IMR-90 (cell line): Measurements from ENCODE around the gene SH3BP4. TPM values are rescaled to one million over a fixed set of nuclear protein-coding genes. Genes with fewer than 3 reads are reported as not detected.

Experiments
- ATAC-seq: fragments of 200-7000 bp; cut with Tn5 transposase; 2 replicates; pipeline ENCODE4 v1.9.1; 2020; ENCODE audit warnings: low read depth, mild to moderate bottlenecking, moderate library complexity
- BruUV-seq: library from RNA; stranded (reverse); fragments of 400-500 nt; replicated peaks from 2 replicates; lab custom pipeline; 2021; lab: Mats Ljungman, UMichigan
- CTCF ChIA-PET: fragments of 300-600 bp; formaldehyde crosslinking; extraction: SDS; loops from one replicate; lab custom pipeline; 2021; ENCODE audit warnings: antibody characterized with exemption; lab: Yijun Ruan, JAX
- POLR2A ChIA-PET: fragments of 300-600 bp; sonication (Branson Sonifier 250); formaldehyde crosslinking; loops from one replicate; lab custom pipeline; 2022; ENCODE audit warnings: antibody characterized with exemption; ENCODE audit not compliant: unreplicated experiment; lab: Charles Lee
- DNase-seq: peaks from one replicate; pipeline ENCODE4 v3.0.0; 2013
- H2AFZ ChIP-seq: replicated peaks from 2 replicates; pipeline ENCODE3; 2013; ENCODE audit warnings: low read length, mild to moderate bottlenecking; ENCODE audit not compliant: poor library complexity
- H2AK5ac ChIP-seq: 2 replicates; pipeline ENCODE4 v1.6.1; 2013; ENCODE audit warnings: low read depth, low read length, inconsistent platforms
- H2AK9ac ChIP-seq: replicated peaks from 2 replicates; pipeline ENCODE3; 2013; ENCODE audit warnings: mild to moderate bottlenecking, low read depth, low read length, moderate library complexity; ENCODE audit not compliant: poor library complexity
- H2BK120ac ChIP-seq: 2 replicates; pipeline ENCODE4 v1.6.1; 2013; ENCODE audit warnings: low read depth, low read length, inconsistent platforms
- H2BK15ac ChIP-seq: 3 replicates; pipeline ENCODE4 v1.6.1; 2013; ENCODE audit warnings: low read depth, low read length, inconsistent platforms
- H2BK20ac ChIP-seq: 2 replicates; pipeline ENCODE4 v1.6.1; 2013; ENCODE audit warnings: low read depth, mild to moderate bottlenecking, inconsistent platforms, low read length, moderate library complexity
- H2BK5ac ChIP-seq: 2 replicates; pipeline ENCODE4 v1.6.1; 2013; ENCODE audit warnings: mild to moderate bottlenecking, low read depth, low read length, inconsistent platforms; ENCODE audit not compliant: poor library complexity, severe bottlenecking
- H3K14ac ChIP-seq: replicated peaks from 2 replicates; pipeline ENCODE4 v1.6.1; 2013; ENCODE audit warnings: low read depth, low read length, inconsistent platforms
- H3K18ac ChIP-seq: 2 replicates; pipeline ENCODE4 v1.6.1; 2013; ENCODE audit warnings: low read depth, low read length, control low read depth
- H3K23ac ChIP-seq: 2 replicates; pipeline ENCODE4 v1.6.1; 2013; ENCODE audit warnings: low read depth, low read length, inconsistent platforms
- H3K27ac ChIP-seq: 2 replicates; pipeline ENCODE4 v1.5.1; 2013; ENCODE audit warnings: mild to moderate bottlenecking, control low read depth, low read length; ENCODE audit not compliant: insufficient read depth
- H3K27me3 ChIP-seq: 2 replicates; pipeline ENCODE4 v1.6.1; 2013; ENCODE audit warnings: low read length; ENCODE audit not compliant: control insufficient read depth, insufficient read depth
- H3K36me3 ChIP-seq: 2 replicates; pipeline ENCODE4 v1.6.1; 2013; ENCODE audit warnings: low read length, mixed read lengths; ENCODE audit not compliant: control insufficient read depth, insufficient read depth
- H3K4ac ChIP-seq: 2 replicates; pipeline ENCODE4 v1.6.1; 2013; ENCODE audit warnings: low read depth, low read length, inconsistent platforms
- H3K4me1 ChIP-seq: 2 replicates; pipeline ENCODE4 v1.6.1; 2013; ENCODE audit warnings: low read length, mixed read lengths; ENCODE audit not compliant: control insufficient read depth, insufficient read depth
- H3K4me2 ChIP-seq: 2 replicates; pipeline ENCODE4 v1.6.1; 2013; ENCODE audit warnings: low read depth, mild to moderate bottlenecking, control low read depth, low read length, moderate library complexity
- H3K4me3 ChIP-seq: 2 replicates; pipeline ENCODE4 v1.5.1; 2013; ENCODE audit warnings: low read depth, mild to moderate bottlenecking, control low read depth, low read length, moderate library complexity; ENCODE audit not compliant: insufficient read depth
- H3K56ac ChIP-seq: 2 replicates; pipeline ENCODE4 v1.6.1; 2013; ENCODE audit warnings: low read length, inconsistent platforms; ENCODE audit not compliant: insufficient read depth; ENCODE audit errors: extremely low read depth
- H3K79me1 ChIP-seq, 2 experiments: 2 replicates each; pipeline ENCODE4 v1.6.1; 2013; ENCODE audit warnings: low read length in 2 of 2, inconsistent platforms in 1 of 2, low read depth in 1 of 2
- H3K9ac ChIP-seq: 2 replicates; pipeline ENCODE4 v1.6.1; 2013; ENCODE audit warnings: low read depth, low read length, control low read depth
- H3K9me1 ChIP-seq: 2 replicates; pipeline ENCODE4 v1.6.1; 2013; ENCODE audit warnings: low read length, inconsistent platforms; ENCODE audit not compliant: insufficient read depth
- H3K9me3 ChIP-seq: 2 replicates; pipeline ENCODE4 v1.6.1; 2013; ENCODE audit warnings: low read length; ENCODE audit not compliant: control insufficient read depth, insufficient read depth
- H4K20me1 ChIP-seq: 2 replicates; pipeline ENCODE4 v1.6.1; 2013; ENCODE audit warnings: low read length, inconsistent platforms; ENCODE audit not compliant: insufficient read depth
- H4K5ac ChIP-seq: 2 replicates; pipeline ENCODE4 v1.6.1; 2013; ENCODE audit warnings: mild to moderate bottlenecking, low read depth, low read length, control low read depth
- H4K8ac ChIP-seq, 2 experiments: 2 replicates each; pipeline ENCODE4 v1.6.1; 2013; ENCODE audit warnings: low read depth in 2 of 2, low read length in 2 of 2, control low read depth in 1 of 2, inconsistent platforms in 1 of 2
- H4K91ac ChIP-seq: 2 replicates; pipeline ENCODE4 v1.6.1; 2013; ENCODE audit warnings: low read depth, low read length, inconsistent platforms; ENCODE audit not compliant: insufficient read depth
- BHLHE40 ChIP-seq: fragments of 150-350 bp; IDR thresholded peaks from 2 replicates; pipeline ENCODE4 v1.6.1; 2016; ENCODE audit warnings: mild to moderate bottlenecking, low read depth, low read length
- CEBPB ChIP-seq: IDR thresholded peaks from 2 replicates; pipeline ENCODE4 v1.6.1; 2012; ENCODE audit warnings: low read depth, low read length, improper control_type of control experiment
- CHD1 ChIP-seq: IDR thresholded peaks from 2 replicates; pipeline ENCODE4 v1.6.1; 2012; ENCODE audit warnings: low read depth, low read length, improper control_type of control experiment
- CTCF ChIP-seq: conservative IDR thresholded peaks from 2 replicates; pipeline ENCODE4 v1.5.1; 2012; ENCODE audit warnings: mild to moderate bottlenecking, low read depth, low read length, improper control_type of control experiment
- FOS ChIP-seq: fragments of 150-350 bp; IDR thresholded peaks from 2 replicates; pipeline ENCODE4 v1.6.1; 2016; ENCODE audit warnings: low read depth, low read length
- MXI1 ChIP-seq: IDR thresholded peaks from 2 replicates; pipeline ENCODE4 v1.6.1; 2012; ENCODE audit warnings: low read depth, mild to moderate bottlenecking, low read length, moderate library complexity, borderline replicate concordance
- RCOR1 ChIP-seq: IDR thresholded peaks from 2 replicates; pipeline ENCODE4 v1.6.1; 2012; ENCODE audit warnings: mild to moderate bottlenecking, low read length, improper control_type of control experiment; ENCODE audit not compliant: insufficient replicate concordance
- WGBS, 2 experiments: methylation state at CpG; one replicate each; pipeline versions ENCODE4 v1.1.5 to v1.1.7; 2013; ENCODE audit warnings: missing lambda C conversion rate in 2 of 2; ENCODE audit not compliant: insufficient read length in 1 of 2; ENCODE audit errors: extremely low coverage in 2 of 2; 5-methylcytosine and 5-hydroxymethylcytosine counted together
- dilution Hi-C: fragments of 300-500 bp; cut with HindIII; formaldehyde crosslinking; loops from one replicate; pipeline ENCODE4 v1.14.3; 2018; ENCODE audit warnings: low sequenced_read_pairs; ENCODE audit not compliant: unreplicated experiment
- in situ Hi-C: fragments of 300-500 bp; cut with MboI; formaldehyde crosslinking; loops from 3 replicates; pipeline ENCODE4 v1.14.3; 2019; ENCODE audit warnings: low sequenced_read_pairs, inconsistent platforms, mixed read lengths
- intact Hi-C: fragments of 100-400 bp; cut with micrococcal nuclease; formaldehyde crosslinking; loops from 2 replicates; pipeline ENCODE4 v1.10.0; 2022
- polyA plus RNA-seq, 3 experiments: library from polyadenylated mRNA; depleted of rRNA; stranded (reverse); fragments of >200 nt; gene quantifications; 2 replicates each; pipeline ENCODE4 v1.2.3, GENCODE V29; 2012; ENCODE audit warnings: low replicate concordance in 1 of 3
- total RNA-seq: library from RNA; depleted of rRNA; stranded (reverse); fragments of >200 nt; gene quantifications from 2 replicates; pipeline ENCODE4 v1.2.3, GENCODE V29; 2012

Gene SH3BP4
- total and polyA plus RNA-seq, 2 of the 4 experiments (the other 2 are of a cell fraction): 104 to 122 TPM

GRCh38 chr2:235059161-235059560 is 107.3 kb downstream of the SH3BP4 start:
- H2BK120ac ChIP-seq: no peak overlapping the region
- peaks cover 22 to 27% of the 10 kb centered on the region in 2 experiments for H3K79me1 ChIP-seq
- no peak overlapping the region for H2BK5ac ChIP-seq
- ATAC-seq: peak; percentile 21
- H3K4ac ChIP-seq: no peak overlapping the region
- peaks cover 23% of the 10 kb centered on the region; the same call in 1 of the 2 replicates for H4K20me1 ChIP-seq
- no peak overlapping the region for H4K8ac ChIP-seq
- H3K9me1 ChIP-seq: peaks cover 31% of the 10 kb centered on the region
- H3K27ac ChIP-seq: no peak overlapping the region
- no peak overlapping the region for H3K18ac ChIP-seq
- no peak overlapping the region for H3K4me2 ChIP-seq
- intact Hi-C loops: no loop called here
- no peaks in the 10 kb centered on the region for H3K4me1 ChIP-seq
- no peak overlapping the region for H3K23ac ChIP-seq
- BruUV-seq: no TSS peak
- no peak overlapping the region for H2AK9ac ChIP-seq
- no peak overlapping the region for H3K9ac ChIP-seq
- ChIA-PET POLR2A (interaction anchor here (0.9 kb wide), 1 partner anchor 34 kb away, joined by 4 read pairs; no protein-coding TSS in a partner anchor), CTCF (interaction anchor here (0.7 kb wide), 1 partner anchor 78 kb away, joined by 3 read pairs; no protein-coding TSS in a partner anchor)
- in situ Hi-C loops: no loop called here
- no CpG with 5 or more reads among the region's 1 CpG for WGBS, 2 experiments
- H4K91ac ChIP-seq: no peak overlapping the region
- no peak overlapping the region for H2BK20ac ChIP-seq
- 0 out of 2 replicates have a peak, but pooled peaks cover 2% of the 10 kb centered on the region for H3K27me3 ChIP-seq
- no peak overlapping the region for H3K4me3 ChIP-seq
- H3K36me3 ChIP-seq: peaks cover 19% of the 10 kb centered on the region
- no peak overlapping the region for H2AK5ac ChIP-seq
- H2BK15ac ChIP-seq: no peak overlapping the region
- no peak overlapping the region for H3K56ac ChIP-seq
- H3K9me3 ChIP-seq: no peaks in the 10 kb centered on the region
- no peak for DNase-seq
- no peak overlapping the region for H4K5ac ChIP-seq
- dilution Hi-C loops: no loop called here
- no peak overlapping the region for H3K14ac ChIP-seq
- no peak overlapping the region for H2AFZ ChIP-seq
- TF ChIP-seq CTCF (no peak), FOS (no peak), BHLHE40 (no peak), MXI1 (no peak), CHD1 (no peak), RCOR1 (no peak), CEBPB (no peak)
